Left ventricle myocardium inferior (tissue), 1 donor: ENCODE results near the gene DUSP1. TPM values are rescaled to one million over a fixed set of nuclear protein-coding genes. Genes with fewer than 3 reads are reported as not detected.

ENCODE experiments used
- DNase-seq: peaks from one replicate; pipeline ENCODE4 v3.0.0-alpha.2; 2020
- H3K27ac ChIP-seq: fragments of 200-600 bp; replicated peaks from 2 replicates; pipeline ENCODE4 v1.8.0; 2021
- H3K27me3 ChIP-seq: fragments of 200-600 bp; 2 replicates; pipeline ENCODE4 v1.8.0; 2021; ENCODE audit warnings: low read depth
- H3K36me3 ChIP-seq: fragments of 200-600 bp; 2 replicates; pipeline ENCODE4 v1.8.0; 2021
- H3K4me1 ChIP-seq: fragments of 200-600 bp; 2 replicates; pipeline ENCODE4 v1.8.0; 2021
- H3K4me3 ChIP-seq: fragments of 200-600 bp; 2 replicates; pipeline ENCODE4 v1.8.0; 2021; ENCODE audit warnings: mild to moderate bottlenecking, moderate library complexity
- H3K9me3 ChIP-seq: fragments of 200-600 bp; replicated peaks from 2 replicates; pipeline ENCODE4 v1.8.0; 2021
- CTCF ChIP-seq: fragments of 200-600 bp; IDR thresholded peaks from 2 replicates; pipeline ENCODE4 v1.8.0; 2021; ENCODE audit warnings: antibody characterized with exemption, mild to moderate bottlenecking, borderline replicate concordance
- intact Hi-C: fragments of 100-400 bp; cut with micrococcal nuclease; formaldehyde crosslinking; loops from one replicate; pipeline ENCODE4 v1.11.0; 2022
- total RNA-seq: library from RNA; stranded (reverse); fragmentation: NEBNext Ultra II Directional; extraction: Animal tissue kit (Norgen Biotek cat#: 25700); gene quantifications from one replicate; pipeline ENCODE4 v1.2.1, GENCODE V29; 2021
- donor health status: DM: no; HTN: yes; CAD: no; lungs with severe emphysema.

DUSP1 gene
- total RNA-seq, 1 donor from 2014 or later: 85.0 TPM

- peaks cover 44% of the 10 kb centered on the region for H3K4me1 ChIP-seq
- TF ChIP-seq CTCF: no peak
Measured at GRCh38 chr5:172735141-172735831, 35.7 kb downstream of the DUSP1 start.

GRCh38 chr5:172733974-172734346, 37.0 kb downstream of the DUSP1 start:
- TF ChIP-seq CTCF: no peak
- H3K9me3 ChIP-seq: no peaks in the 10 kb centered on the region
- intact Hi-C loops: no loop called here
- no peak for DNase-seq
- peak overlapping the region; percentile 4 for H3K4me3 ChIP-seq
- peaks cover 43% of the 10 kb centered on the region for H3K4me1 ChIP-seq
- no peaks in the 10 kb centered on the region for H3K27me3 ChIP-seq
- peak overlapping the region; percentile 94 for H3K27ac ChIP-seq
- no peaks in the 10 kb centered on the region for H3K36me3 ChIP-seq

More at GRCh38 chr5:172735141-172735831, 35.7 kb downstream of the DUSP1 start:
- H3K9me3 ChIP-seq: no peaks in the 10 kb centered on the region
- no peak for DNase-seq
- intact Hi-C loops: no loop called here
- no peaks in the 10 kb centered on the region for H3K36me3 ChIP-seq
- H3K4me3 ChIP-seq: no peak overlapping the region
- no peaks in the 10 kb centered on the region for H3K27me3 ChIP-seq
- H3K27ac ChIP-seq: peak overlapping the region; percentile 94

- TF ChIP-seq CTCF: no peak
- Histone ChIP-seq H3K4me3 (peak overlapping the region; percentile 4), H3K27ac (peak overlapping the region; percentile 94), H3K36me3 (no peaks in the 10 kb centered on the region), H3K4me1 (peaks cover 43% of the 10 kb centered on the region), H3K9me3 (no peaks in the 10 kb centered on the region), H3K27me3 (no peaks in the 10 kb centered on the region)
- DNase-seq: peak; percentile 84
- intact Hi-C loops: no loop called here
Measured at GRCh38 chr5:172733131-172733973, 37.6 kb downstream of the DUSP1 start.

GRCh38 chr5:172732201-172732865, 38.7 kb downstream of the DUSP1 start:
- no peak for TF ChIP-seq CTCF
- Histone ChIP-seq H3K4me3 (no peak overlapping the region), H3K27ac (peak overlapping the region; percentile 94), H3K27me3 (no peaks in the 10 kb centered on the region), H3K36me3 (no peaks in the 10 kb centered on the region), H3K4me1 (peaks cover 43% of the 10 kb centered on the region), H3K9me3 (no peaks in the 10 kb centered on the region)
- DNase-seq: no peak
- intact Hi-C loops: no loop called here

GRCh38 chr5:172731680-172732074, 39.3 kb downstream of the DUSP1 start:
- TF ChIP-seq CTCF: no peak
- DNase-seq: no peak
- intact Hi-C loops: no loop called here
- Histone ChIP-seq H3K27me3 (no peaks in the 10 kb centered on the region), H3K36me3 (no peaks in the 10 kb centered on the region), H3K9me3 (no peaks in the 10 kb centered on the region), H3K4me1 (peaks cover 43% of the 10 kb centered on the region), H3K4me3 (no peak overlapping the region), H3K27ac (peak overlapping the region; percentile 94)
